GM12878 (cell line): Measurements from ENCODE around the gene MOXD1. TPM values are rescaled to one million over a fixed set of nuclear protein-coding genes. Genes with fewer than 3 reads are reported as not detected.

ENCODE experiments used
- ATAC-seq: fragments of 200-7000 bp; cut with Tn5 transposase; 3 replicates; pipeline ENCODE4 v1.9.1; 2020; ENCODE audit warnings: mild to moderate bottlenecking, moderate library complexity
- BruUV-seq: library from RNA; stranded (reverse); fragments of 400-500 nt; replicated peaks from 2 replicates; lab custom pipeline; 2021; lab: Mats Ljungman, UMichigan
- CTCF ChIA-PET: fragments of 300-600 bp; sonication (Branson Sonifier 250); formaldehyde crosslinking; extraction: SDS; loops from one replicate; lab custom pipeline; 2021; ENCODE audit warnings: inconsistent platforms; lab: Yijun Ruan, JAX
- POLR2A ChIA-PET: fragments of 350-600 bp; formaldehyde crosslinking; extraction: SDS; loops from one replicate; lab custom pipeline; 2021; ENCODE audit warnings: inconsistent platforms; lab: Charles Lee
- RAD21 ChIA-PET: fragments of 300-600 bp; sonication (Branson Sonifier 250); formaldehyde crosslinking; loops from one replicate; lab custom pipeline; 2023; ENCODE audit warnings: antibody characterized with exemption; ENCODE audit not compliant: unreplicated experiment; lab: Charles Lee
- SMC1A ChIA-PET: fragments of 300-600 bp; sonication (Branson Sonifier 250); formaldehyde crosslinking; loops from one replicate; lab custom pipeline; 2023; ENCODE audit not compliant: unreplicated experiment, uncharacterized antibody; lab: Charles Lee
- DNase-seq: peaks from one replicate; pipeline ENCODE4 v3.0.0-alpha.2; 2011; ENCODE audit warnings: low read depth, low spot score
- FAIRE-seq: peaks from 3 replicates; lab custom pipeline; 2011; peaks lifted over from hg19 to GRCh38; lab: Jason Lieb, UNC
- H2AFZ ChIP-seq: 2 replicates; pipeline ENCODE4 v1.6.0; 2011; ENCODE audit warnings: low read depth, low read length, control low read depth; ENCODE audit not compliant: control insufficient read depth
- H3K27ac ChIP-seq: 2 replicates; pipeline ENCODE4 v1.5.1; 2011; ENCODE audit warnings: control low read depth; ENCODE audit not compliant: control insufficient read depth, insufficient read depth
- H3K27me3 ChIP-seq, 2 experiments: replicated peaks in 1 of 2; 2 replicates each; pipeline versions ENCODE4 v1.6.0 to v1.6.1; 2011; ENCODE audit warnings: low read length in 1 of 2; ENCODE audit not compliant: control insufficient read depth in 2 of 2, insufficient read depth in 2 of 2
- H3K36me3 ChIP-seq, 2 experiments: 2 replicates each; pipeline ENCODE4 v1.5.1; 2011; ENCODE audit warnings: low read length in 1 of 2; ENCODE audit not compliant: control insufficient read depth in 2 of 2, insufficient read depth in 2 of 2
- H3K4me1 ChIP-seq: 2 replicates; pipeline ENCODE4 v1.6.1; 2011; ENCODE audit warnings: mild to moderate bottlenecking, low read length, moderate library complexity, mixed read lengths; ENCODE audit not compliant: control insufficient read depth, insufficient read depth
- H3K4me2 ChIP-seq: 2 replicates; pipeline ENCODE4 v1.6.0; 2011; ENCODE audit warnings: control low read depth; ENCODE audit not compliant: control insufficient read depth, insufficient read depth
- H3K4me3 ChIP-seq: fragments of 200-600 bp; sonication (generic); 2 replicates; pipeline ENCODE4 v1.5.1; 2016
- H3K79me2 ChIP-seq: 2 replicates; pipeline ENCODE4 v1.6.0; 2011; ENCODE audit warnings: low read length; ENCODE audit not compliant: control insufficient read depth, insufficient read depth
- H3K9ac ChIP-seq: 2 replicates; pipeline ENCODE4 v1.8.0; 2011; ENCODE audit warnings: low read length, control low read depth, mixed read lengths; ENCODE audit not compliant: control insufficient read depth, insufficient read depth
- H3K9me3 ChIP-seq: replicated peaks from 3 replicates; pipeline ENCODE4 v1.5.1; 2011; ENCODE audit warnings: mild to moderate bottlenecking, low read length; ENCODE audit not compliant: control insufficient read depth, insufficient read depth
- H4K20me1 ChIP-seq: 2 replicates; pipeline ENCODE4 v1.6.0; 2011; ENCODE audit not compliant: control insufficient read depth, insufficient read depth
- ATF3 ChIP-seq: IDR thresholded peaks from 2 replicates; pipeline ENCODE4 v1.6.1; 2011; ENCODE audit warnings: low read depth, mild to moderate bottlenecking, low read length, moderate library complexity, borderline replicate concordance; ENCODE audit errors: extremely low read depth
- BACH1 ChIP-seq: fragments of 450-650 bp; IDR thresholded peaks from 2 replicates; pipeline ENCODE4 v1.6.1; 2017; ENCODE audit warnings: mild to moderate bottlenecking, borderline replicate concordance
- CEBPB ChIP-seq, 2 experiments: fragments of 150-350 bp in 1 of 2; IDR thresholded peaks; 2 replicates each; pipeline ENCODE4 v1.6.1; 2012 to 2014; ENCODE audit warnings: low read depth in 2 of 2, low read length in 2 of 2, borderline replicate concordance in 1 of 2, inconsistent platforms in 1 of 2
- CUX1 ChIP-seq: IDR thresholded peaks from 2 replicates; pipeline ENCODE4 v1.6.1; 2012; ENCODE audit warnings: improper control_type of control experiment, low read depth, low read length; ENCODE audit not compliant: insufficient replicate concordance
- MAX ChIP-seq: IDR thresholded peaks from 2 replicates; pipeline ENCODE4 v1.6.1; 2012; ENCODE audit warnings: low read depth, low read length, improper control_type of control experiment
- MEF2B ChIP-seq: fragments of 450-650 bp; IDR thresholded peaks from 2 replicates; pipeline ENCODE4 v1.6.1; 2018; ENCODE audit warnings: mild to moderate bottlenecking, moderate library complexity; ENCODE audit not compliant: partially characterized antibody, poor library complexity, severe bottlenecking
- SPI1 ChIP-seq: IDR thresholded peaks from 2 replicates; pipeline ENCODE4 v1.6.1; 2011; ENCODE audit warnings: low read depth, mild to moderate bottlenecking, low read length, moderate library complexity, borderline replicate concordance; ENCODE audit not compliant: insufficient read depth
- ZBTB11 ChIP-seq: fragments of 450-650 bp; formaldehyde crosslinking; IDR thresholded peaks from 2 replicates; pipeline ENCODE4 v1.5.0; 2022; ENCODE audit warnings: mild to moderate bottlenecking, missing genetic modification characterization
- WGBS: methylation state at CpG from one replicate; pipeline ENCODE4 v1.1.6; 2016; ENCODE audit warnings: low lambda C conversion rate; ENCODE audit not compliant: insufficient replicate concordance, insufficient coverage; ENCODE audit errors: missing lambda C conversion rate; 5-methylcytosine and 5-hydroxymethylcytosine counted together
- in situ Hi-C: fragments of 300-500 bp; cut with MboI; formaldehyde crosslinking; loops from 9 replicates; pipeline ENCODE4 v1.14.3; 2018; ENCODE audit warnings: mixed read lengths
- intact Hi-C: fragments of 100-400 bp; cut with micrococcal nuclease; formaldehyde crosslinking; loops from one replicate; pipeline ENCODE4 v1.14.2; 2022; ENCODE audit not compliant: unreplicated experiment
- polyA plus RNA-seq, 11 experiments: library from polyadenylated mRNA; depleted of rRNA in 4 of 11; unstranded in 6 of 11; stranded (reverse) in 5 of 11; fragments of >200 nt; fragmentation: Nextera tagmentation in 4 of 11; fragmentation: Illumina TruSeq in 1 of 11; extraction: Ambion mirVana in 4 of 11; extraction: Trizol in 1 of 11; gene quantifications; 1 replicate in 1 of 11; 2 replicates in 10 of 11; pipeline versions ENCODE4 v1.2.1 to v1.2.3, GENCODE V29; 2011 to 2016; ENCODE audit warnings: inconsistent platforms in 2 of 11, missing spikeins in 2 of 11, low read depth in 1 of 11
- total RNA-seq, 4 experiments: library from RNA; depleted of rRNA in 3 of 4; stranded (reverse); fragments of >200 nt in 3 of 4; fragmentation: Illumina TruSeq in 1 of 4; extraction: Trizol in 1 of 4; gene quantifications; 2 replicates each; pipeline versions ENCODE4 v1.2.1 to v1.2.3, GENCODE V29; 2013 to 2021

Gene MOXD1
- total and polyA plus RNA-seq, 10 of the 15 experiments (the other 5 are each of a cell fraction or from before 2014, with no cell fraction given): 0.03 to 2.1 (median 0.64) TPM

- POLR2A ChIA-PET: no interaction called here
- Histone ChIP-seq H3K27me3 (no peaks in the 10 kb centered on the region), H3K79me2 (no peaks in the 10 kb centered on the region), H2AFZ (peak overlapping the region; percentile 48), H3K36me3 (no peaks in the 10 kb centered on the region), H3K4me2 (no peak overlapping the region), H4K20me1 (no peaks in the 10 kb centered on the region), H3K9me3 (peaks cover 14% of the 10 kb centered on the region; the same call in 2 of the 3 replicates), H3K9ac (no peak overlapping the region), H3K4me1 (peaks cover 14% of the 10 kb centered on the region), H3K27ac (peak overlapping the region; percentile 44), H3K4me3 (no peak overlapping the region)
- RAD21 ChIA-PET: interaction anchor here (1.0 to 1.5 kb wide), 3 partner anchors 9 to 142 kb away, joined by 3 to 4 read pairs (median 3); no protein-coding TSS in a partner anchor
- ATAC-seq (peak; percentile 35; the same call in 2 of the 3 replicates), DNase-seq (peak; percentile 63), FAIRE-seq (peak; percentile 7)
- CTCF ChIA-PET: interaction anchor here (0.9 to 2.1 kb wide), 4 partner anchors 9 to 727 kb away, joined by 3 to 5 read pairs (median 4); partner anchors contain the start of gene MED23
- BruUV-seq: no TSS peak
- peak; percentile 38; the same call in 1 of the 2 replicates for TF ChIP-seq BACH1
- peak; percentile 48; the same call in 1 of the 2 replicates for TF ChIP-seq SPI1
- no peak for TF ChIP-seq CEBPB (IDR thresholded peaks at IDR 0.05; ENCODE audit: borderline replicate concordance in 1 of 2, low read depth in 2 of 2, low read length in 2 of 2)
- no peak for TF ChIP-seq MAX
- TF ChIP-seq CUX1: no peak
- TF ChIP-seq MEF2B: peak; percentile 60
- TF ChIP-seq ATF3: no peak
- no peak for TF ChIP-seq ZBTB11 (CRISPR knock-in tag)
- WGBS: 21% methylated on average over 7 of the region's 7 CpGs
- SMC1A ChIA-PET: interaction anchor here (1.0 to 1.9 kb wide), 3 partner anchors 9 to 19 kb away, joined by 3 to 8 read pairs (median 5); no protein-coding TSS in a partner anchor
- intact Hi-C loops: no loop called here
- in situ Hi-C loops: no loop called here
Measured at GRCh38 chr6:132354517-132355167, 46.6 kb downstream of the MOXD1 start.
